IPS-NIHi7 (cell line): ENCODE data around the gene DMRT3.

ENCODE experiments used
- DNase-seq: peaks from one replicate; pipeline ENCODE4 v3.0.0; 2012; ENCODE audit warnings: mixed read lengths; ENCODE audit errors: extremely low spot score

The DMRT3 gene

GRCh38 chr9:976258-976942 lies at the start of gene DMRT3:
TSS of gene DMRT3 (plus strand) at chr9:976655. CDS start at chr9:977002, 347 bp downstream.
- DNase-seq, result peak; percentile 74

- no peak for DNase-seq
These were observed 49.5 kb upstream of the DMRT3 start for GRCh38 chr9:926976-927375.

- peak; percentile 78 for DNase-seq
These were observed 48.0 kb upstream of the DMRT3 start for GRCh38 chr9:928363-929042.

DNA sequence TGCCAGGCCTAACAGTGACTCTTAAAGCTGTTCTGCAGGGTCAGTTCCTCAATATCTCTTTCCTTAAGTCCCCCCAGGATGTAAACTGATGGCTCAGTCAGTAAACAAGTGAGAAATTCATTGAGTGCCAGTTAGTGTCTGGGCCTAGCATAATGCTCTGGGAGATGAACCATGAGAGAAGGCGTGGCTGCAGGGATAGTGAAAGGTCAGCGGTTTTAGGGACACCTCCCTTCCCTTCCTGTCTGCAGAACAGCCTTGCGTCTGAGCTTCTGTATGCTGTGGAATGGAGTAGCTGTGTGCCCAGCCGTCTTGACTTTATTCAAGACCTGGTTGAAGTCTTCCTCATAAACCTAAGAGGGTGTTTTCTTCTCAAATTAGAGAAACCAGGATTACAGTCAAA lies 46.7 kb upstream of the DMRT3 start:
- no peak for DNase-seq

GRCh38 chr9:933356-933755 lies 43.1 kb upstream of the DMRT3 start:
- DNase-seq, result no peak

DNA sequence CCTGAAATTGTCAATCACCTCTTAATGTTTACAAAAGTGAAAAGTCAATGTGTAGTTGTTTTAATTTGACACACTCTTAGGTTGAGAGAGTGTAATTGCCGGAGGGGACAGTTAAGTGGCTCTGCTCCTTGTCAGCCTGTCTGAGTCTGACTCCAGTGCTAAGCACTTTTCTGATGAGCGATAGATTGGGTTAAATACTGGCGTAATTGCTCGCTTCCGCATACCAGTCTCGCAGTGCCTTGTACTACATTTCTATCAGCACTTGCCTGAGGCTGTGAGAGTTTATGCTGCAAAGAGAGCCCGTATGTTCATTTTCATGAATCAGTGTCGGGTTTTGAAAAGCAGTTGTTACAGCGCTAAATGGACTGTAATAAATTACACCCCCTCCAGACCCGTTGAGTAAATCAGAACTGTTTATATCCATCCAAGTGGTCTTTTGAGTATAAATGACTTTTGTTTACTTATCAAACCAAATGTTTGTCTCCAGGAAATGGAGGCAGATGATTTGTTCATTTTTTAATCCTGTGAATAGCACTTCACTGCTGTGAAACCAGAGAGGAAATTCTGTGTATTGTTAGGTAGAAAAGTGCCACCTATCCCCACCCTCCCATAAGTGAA lies 41.0 kb upstream of the DMRT3 start:
- DNase-seq, result no peak

DNA sequence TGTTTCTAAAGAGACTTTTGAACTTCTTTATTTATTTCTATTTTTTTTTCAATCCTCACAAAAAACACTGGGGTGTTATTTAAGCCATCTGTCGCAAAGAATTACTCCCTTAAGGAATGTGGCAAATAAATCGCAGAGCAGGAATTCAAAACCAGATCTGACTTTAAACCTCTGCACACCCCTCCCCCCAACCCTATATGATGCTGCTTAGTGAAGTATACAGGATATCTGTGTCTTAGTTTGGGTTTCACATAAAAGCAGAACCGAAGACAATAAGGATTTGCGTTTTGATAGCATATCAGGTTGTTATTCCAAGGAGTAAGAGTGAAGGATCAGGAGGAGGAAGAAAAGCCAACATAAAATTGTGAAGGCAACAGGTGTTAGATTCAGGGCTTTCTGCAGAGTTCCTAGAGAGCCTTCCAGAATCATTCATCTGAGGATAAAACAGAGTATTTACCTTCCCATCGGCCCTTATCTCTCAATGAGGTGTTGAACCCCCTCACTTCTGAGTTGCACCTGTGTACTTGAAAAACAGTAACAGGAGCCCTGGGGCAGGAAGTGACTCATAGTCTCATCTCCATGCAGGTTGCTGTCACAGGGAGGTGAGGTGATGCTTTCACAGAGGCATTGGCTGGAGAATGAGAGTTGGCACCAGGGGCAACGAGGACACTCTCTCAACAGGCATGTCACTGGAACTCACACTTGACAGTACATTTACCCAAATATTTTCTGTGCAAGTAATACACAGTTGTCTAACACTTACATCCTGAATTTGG lies 33.5 kb upstream of the DMRT3 start:
- DNase-seq, result peak; percentile 49

GRCh38 chr9:947985-948384 lies 28.5 kb upstream of the DMRT3 start:
- DNase-seq, result no peak

GRCh38 chr9:948497-948896 lies 28.0 kb upstream of the DMRT3 start:
- DNase-seq, result no peak

GRCh38 chr9:950139-950538 lies 26.3 kb upstream of the DMRT3 start:
- DNase-seq, result no peak

- DNase-seq, result no peak
These were observed 23.9 kb upstream of the DMRT3 start for GRCh38 chr9:952546-952945.

- DNase-seq, result no peak
These were observed 17.4 kb upstream of the DMRT3 start for GRCh38 chr9:959105-959504.

DNA sequence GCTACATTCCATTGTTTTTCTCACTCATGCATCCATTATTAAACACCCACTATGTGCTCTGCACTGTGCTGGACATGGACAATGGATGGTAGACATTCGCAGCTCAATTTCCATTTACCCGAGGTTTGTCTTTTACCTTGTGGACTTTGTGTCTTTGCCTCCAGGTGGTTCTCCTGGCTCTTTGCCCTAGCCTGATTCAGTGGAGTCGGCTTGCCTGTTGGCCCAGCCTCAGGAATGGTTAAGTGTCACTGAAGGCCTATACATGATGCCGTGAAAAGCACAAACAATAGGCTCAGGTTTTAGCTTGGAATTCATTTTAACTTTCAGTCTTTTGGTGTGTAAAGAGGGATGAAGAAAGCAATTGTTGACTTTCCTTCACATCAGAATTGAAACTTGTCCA lies 16.5 kb upstream of the DMRT3 start:
- DNase-seq, result no peak

- DNase-seq, result no peak
These were observed 14.4 kb upstream of the DMRT3 start for GRCh38 chr9:962023-962422.

- DNase-seq, result no peak
These were observed 11.0 kb upstream of the DMRT3 start for GRCh38 chr9:965497-965896.

- DNase-seq, result no peak
These were observed 9.6 kb upstream of the DMRT3 start for GRCh38 chr9:966870-967269.

DNA sequence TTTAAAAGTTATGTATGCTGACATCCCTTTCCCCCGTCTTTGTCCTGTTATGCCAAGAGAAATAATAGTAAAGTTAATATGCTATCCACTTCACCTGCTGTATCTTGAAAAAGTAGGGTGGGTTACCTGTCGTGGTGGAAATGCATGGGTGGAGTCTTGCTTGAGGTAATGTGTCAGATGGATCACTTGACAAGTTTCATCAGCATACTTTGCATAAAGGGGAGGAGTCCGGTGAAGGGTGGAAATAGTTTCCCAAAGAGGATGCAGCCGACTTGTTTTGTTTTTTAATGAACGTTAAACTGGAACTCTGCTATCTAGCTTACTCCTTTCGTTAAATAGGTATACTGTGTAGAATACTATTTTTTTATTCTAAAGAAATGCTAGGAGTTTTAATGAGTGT lies 9.0 kb upstream of the DMRT3 start:
- peak; percentile 53 for DNase-seq

DNA sequence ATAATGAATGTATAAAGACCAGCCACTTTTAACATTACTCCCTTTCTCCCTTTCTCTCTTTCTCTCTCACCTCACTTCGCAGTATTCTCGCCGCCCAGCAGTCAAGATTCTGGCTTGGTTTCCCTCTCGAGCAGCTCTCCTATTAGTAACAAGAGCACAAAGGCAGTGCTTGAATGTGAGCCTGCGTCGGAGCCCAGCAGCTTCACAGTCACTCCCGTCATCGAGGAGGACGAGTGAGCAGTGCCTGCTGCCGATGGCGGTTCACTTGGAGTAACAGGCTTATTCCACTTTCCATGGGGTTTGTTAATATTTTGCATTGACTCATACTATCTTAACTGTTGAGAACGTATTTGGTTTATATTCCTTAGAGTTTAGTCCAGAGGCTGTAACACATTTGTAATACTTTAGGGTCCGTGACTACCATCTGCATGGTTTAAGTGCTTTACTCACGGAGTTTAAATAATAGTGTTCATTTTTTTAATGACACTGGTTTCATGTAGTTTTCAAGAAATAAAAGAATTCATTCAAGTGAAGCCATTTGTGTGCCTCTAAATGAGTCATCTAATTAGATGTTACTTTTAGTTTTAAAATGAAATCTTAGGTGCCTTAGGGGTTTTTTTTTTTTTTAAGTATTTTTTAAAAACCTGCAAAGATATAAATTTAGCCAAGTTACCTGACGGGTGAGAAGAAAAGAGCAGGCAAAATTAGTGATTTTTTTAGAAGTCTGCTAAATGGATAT lies 8.4 kb upstream of the DMRT3 start:
- DNase-seq, result peak; percentile 46

DNA sequence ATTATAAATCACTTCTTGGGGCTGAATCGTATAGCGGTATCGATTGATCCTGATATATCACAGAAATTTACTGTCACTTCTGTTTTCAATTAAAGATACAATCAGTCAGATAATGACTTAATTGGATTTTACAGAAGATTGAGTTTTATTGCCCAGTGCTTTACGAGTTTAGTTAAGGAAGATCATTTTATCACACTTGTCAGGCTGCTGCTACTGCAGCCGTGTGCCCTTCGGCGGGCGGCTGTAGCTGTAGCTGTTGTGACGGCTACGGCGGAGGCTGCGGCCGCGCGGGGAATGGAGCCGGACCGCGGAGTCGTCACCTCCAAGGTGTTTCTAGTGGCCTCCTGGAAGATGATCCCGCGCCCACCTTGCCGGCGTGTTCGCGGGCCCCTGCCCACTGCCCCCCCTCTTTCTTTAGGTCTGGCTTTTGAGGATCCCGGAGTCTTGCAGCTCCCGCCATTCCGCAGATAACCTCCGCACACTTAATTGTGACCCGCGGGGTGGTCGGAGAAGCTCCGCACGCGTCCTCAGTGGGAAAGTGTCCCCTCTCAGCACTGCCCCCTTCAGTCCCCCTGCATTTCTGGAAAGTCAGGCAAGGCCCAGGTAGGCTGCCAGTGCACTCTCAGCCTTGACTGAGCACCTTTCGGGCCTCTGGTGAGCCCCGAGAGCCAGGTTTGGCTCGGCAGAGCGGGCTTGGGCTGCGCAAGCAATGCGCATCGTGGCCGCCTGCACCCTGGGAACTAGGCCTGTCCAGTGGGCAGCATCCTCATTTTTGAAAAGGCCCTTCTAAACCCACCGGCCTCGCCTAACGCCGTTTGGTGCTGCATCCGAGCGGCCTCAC lies 6.9 kb upstream of the DMRT3 start:
- DNase-seq, result peak; percentile 47

DNA sequence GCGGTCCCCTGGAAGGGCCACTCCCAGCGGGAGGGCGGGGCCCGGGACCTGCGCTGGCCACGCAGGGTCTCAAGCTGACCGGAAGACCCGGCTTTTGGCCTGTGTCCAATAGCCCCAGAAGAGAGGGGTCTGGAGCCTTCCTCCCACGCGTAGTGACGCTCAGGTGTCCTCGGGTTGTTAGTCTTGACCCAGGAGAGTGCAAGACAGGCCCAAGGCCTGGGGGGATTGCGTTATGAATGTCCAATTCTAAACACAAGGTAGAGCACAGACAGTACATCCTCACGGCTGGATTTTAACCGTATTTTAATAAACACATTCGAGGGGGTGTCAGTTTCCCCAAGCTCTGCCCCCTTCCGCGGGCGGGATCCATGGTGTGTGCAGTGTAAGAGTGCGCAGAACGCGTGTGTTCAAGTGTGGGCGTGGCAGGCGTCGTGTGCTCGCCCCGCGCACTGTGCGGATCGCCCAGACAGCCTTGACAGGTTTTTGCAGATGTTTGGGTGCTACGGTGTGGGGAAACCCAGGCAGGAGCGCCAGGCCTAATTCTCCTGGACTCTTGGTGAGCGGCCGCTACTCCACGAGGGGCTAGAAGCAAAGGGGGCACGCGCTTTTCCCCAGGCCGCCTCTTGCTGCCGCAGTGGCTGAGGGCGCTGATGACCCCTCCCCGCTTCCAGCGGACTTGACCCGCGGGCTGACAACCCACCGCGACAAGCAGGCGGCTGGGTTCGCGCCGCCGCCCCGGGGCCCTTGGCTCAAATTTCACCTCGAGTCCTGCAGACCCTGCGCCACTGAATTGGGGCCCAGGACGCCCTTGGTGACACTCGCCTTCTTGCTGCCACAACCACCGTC lies 6.1 kb upstream of the DMRT3 start:
- DNase-seq, result peak; percentile 58
